Caco-2 (cell line): ENCODE results near the gene NGFR. TPM values are rescaled to one million over a fixed set of nuclear protein-coding genes. Genes with fewer than 3 reads are reported as not detected.
"Not testable (repeated sequence)": the region's sequence is repeated elsewhere in the genome, so short reads cannot be mapped to it uniquely, and the experiment has no call there.

Experiments used
- BruUV-seq: library from RNA; stranded (reverse); fragments of 400-500 nt; replicated peaks from 2 replicates; lab custom pipeline; 2021; lab: Mats Ljungman, UMichigan
- CTCF ChIA-PET: fragments of 300-600 bp; sonication (Branson Sonifier 250); formaldehyde crosslinking; loops from one replicate; lab custom pipeline; 2022; ENCODE audit warnings: antibody characterized with exemption; lab: Charles Lee
- POLR2A ChIA-PET: fragments of 300-600 bp; sonication (Branson Sonifier 250); formaldehyde crosslinking; loops from one replicate; lab custom pipeline; 2022; ENCODE audit warnings: antibody characterized with exemption; lab: Charles Lee
- DNase-seq, 2 experiments: peaks; one replicate each; pipeline versions ENCODE4 v3.0.0 to v3.0.0-alpha.2; 2020 to 2022
- H3K27me3 ChIP-seq: replicated peaks from 2 replicates; pipeline ENCODE4 v1.6.0; 2011; ENCODE audit warnings: low read length; ENCODE audit not compliant: control insufficient read depth, insufficient read depth
- H3K36me3 ChIP-seq: 2 replicates; pipeline ENCODE4 v1.5.1; 2011; ENCODE audit warnings: low read length; ENCODE audit not compliant: control insufficient read depth, insufficient read depth
- H3K4me1 ChIP-seq: fragments of 250-450 bp; sonication (Bioruptor Pico); 2 replicates; pipeline ENCODE4 v1.5.1; 2020; ENCODE audit warnings: mild to moderate bottlenecking
- H3K4me3 ChIP-seq: 2 replicates; pipeline ENCODE4 v1.5.1; 2011; ENCODE audit warnings: low read depth, mild to moderate bottlenecking, control low read depth, low read length
- H3K9me3 ChIP-seq: fragments of 250-450 bp; sonication (Bioruptor Pico); 2 replicates; pipeline ENCODE4 v1.5.1; 2020; ENCODE audit warnings: mild to moderate bottlenecking, moderate library complexity
- H3K27ac Mint-ChIP-seq: one replicate; pipeline ENCODE4 v1.8.0; 2022; ENCODE audit warnings: mixed read lengths; ENCODE audit not compliant: unreplicated experiment
- H3K27me3 Mint-ChIP-seq: one replicate; pipeline ENCODE4 v1.8.0; 2022; ENCODE audit warnings: mixed read lengths; ENCODE audit not compliant: insufficient read depth, unreplicated experiment
- H3K36me3 Mint-ChIP-seq: one replicate; pipeline ENCODE4 v1.8.0; 2022; ENCODE audit warnings: mild to moderate bottlenecking, mixed read lengths; ENCODE audit not compliant: insufficient read depth, unreplicated experiment
- H3K4me1 Mint-ChIP-seq: one replicate; pipeline ENCODE4 v1.8.0; 2022; ENCODE audit warnings: low read depth, mixed read lengths; ENCODE audit not compliant: unreplicated experiment
- H3K4me3 Mint-ChIP-seq: one replicate; pipeline ENCODE4 v1.8.0; 2022; ENCODE audit warnings: mild to moderate bottlenecking, moderate library complexity, mixed read lengths; ENCODE audit not compliant: unreplicated experiment
- H3K9me3 Mint-ChIP-seq: one replicate; pipeline ENCODE4 v1.8.0; 2022; ENCODE audit warnings: mixed read lengths; ENCODE audit not compliant: unreplicated experiment
- CTCF ChIP-seq, 2 experiments: fragments of 200-600 bp in 1 of 2; IDR thresholded peaks; 1 replicate in 1 of 2; 2 replicates in 1 of 2; pipeline versions ENCODE4 v1.5.1 to v1.8.0; 2011 to 2022; ENCODE audit warnings: antibody characterized with exemption in 1 of 2, control low read depth in 1 of 2, inconsistent platforms in 1 of 2, low read depth in 1 of 2, low read length in 1 of 2, mild to moderate bottlenecking in 1 of 2, moderate library complexity in 1 of 2; ENCODE audit not compliant: insufficient read depth in 1 of 2, severe bottlenecking in 1 of 2, unreplicated experiment in 1 of 2
- intact Hi-C: fragments of 100-400 bp; cut with micrococcal nuclease; formaldehyde crosslinking; loops from one replicate; pipeline ENCODE4 v1.10.0; 2022; ENCODE audit not compliant: unreplicated experiment
- total RNA-seq: library from RNA; stranded (reverse); gene quantifications from 2 replicates; pipeline ENCODE4 v1.2.3, GENCODE V29; 2022

Gene NGFR
- total RNA-seq, 1 experiment from 2014 or later = 1.6 TPM

- intact Hi-C loops = no loop called here
- no TSS peak for BruUV-seq
- Mint-ChIP-seq H3K4me1 (peaks cover 7% of the 10 kb centered on the region), H3K4me3 (no peak overlapping the region), H3K9me3 (no peaks in the 10 kb centered on the region), H3K27ac (no peak overlapping the region), H3K27me3 (peaks cover 37% of the 10 kb centered on the region), H3K36me3 (no peaks in the 10 kb centered on the region)
- TF ChIP-seq CTCF (IDR thresholded peaks at IDR 0.05; ENCODE audit: insufficient read depth in 1 of 2, low read depth in 1 of 2, low read length in 1 of 2, severe bottlenecking in 1 of 2, unreplicated experiment in 1 of 2) = no peak
- no peaks in the 10 kb centered on the region for H3K36me3 ChIP-seq
- POLR2A ChIA-PET = no interaction called here
- H3K4me3 ChIP-seq = no peak overlapping the region
- DNase-seq = no peak
- no peaks in the 10 kb centered on the region for H3K9me3 ChIP-seq
- H3K27me3 ChIP-seq = peaks cover 18% of the 10 kb centered on the region
- peaks cover 13% of the 10 kb centered on the region for H3K4me1 ChIP-seq
- CTCF ChIA-PET = interaction anchor here (1.1 to 1.8 kb wide), 5 partner anchors 15 to 66 kb away, joined by 3 to 11 read pairs (median 3); no protein-coding TSS in a partner anchor
These were observed 6.4 kb downstream of the NGFR start for GRCh38 chr17:49501496-49501895.

GRCh38 chr17:49502254-49502653, 7.2 kb downstream of the NGFR start:
- intact Hi-C loops = no loop called here
- peaks cover 6% of the 10 kb centered on the region for H3K4me1 Mint-ChIP-seq
- H3K4me3 Mint-ChIP-seq = no peak overlapping the region
- peaks cover 33% of the 10 kb centered on the region for H3K27me3 Mint-ChIP-seq
- H3K27ac Mint-ChIP-seq = no peak overlapping the region
- TF ChIP-seq CTCF (IDR thresholded peaks at IDR 0.05; ENCODE audit: insufficient read depth in 1 of 2, low read depth in 1 of 2, low read length in 1 of 2, severe bottlenecking in 1 of 2, unreplicated experiment in 1 of 2) = no peak
- H3K9me3 ChIP-seq = no peaks in the 10 kb centered on the region
- no peak overlapping the region for H3K4me3 ChIP-seq
- no TSS peak for BruUV-seq
- H3K9me3 Mint-ChIP-seq = no peaks in the 10 kb centered on the region
- H3K27me3 ChIP-seq = peaks cover 12% of the 10 kb centered on the region
- no peak for DNase-seq
- H3K4me1 ChIP-seq = peaks cover 6% of the 10 kb centered on the region
- no peaks in the 10 kb centered on the region for H3K36me3 Mint-ChIP-seq
- ChIA-PET CTCF (interaction anchor here (1.1 to 1.8 kb wide), 5 partner anchors 14 to 66 kb away, joined by 3 to 11 read pairs (median 3); no protein-coding TSS in a partner anchor), POLR2A (no interaction called here)
- no peaks in the 10 kb centered on the region for H3K36me3 ChIP-seq

GRCh38 chr17:49502680-49503079, 7.6 kb downstream of the NGFR start:
- H3K9me3 ChIP-seq, H3K4me3 ChIP-seq, H3K4me1 ChIP-seq, DNase-seq, H3K4me3 Mint-ChIP-seq, H3K27ac Mint-ChIP-seq, H3K9me3 Mint-ChIP-seq, H3K36me3 Mint-ChIP-seq, intact Hi-C loops, BruUV-seq, POLR2A ChIA-PET, H3K4me1 Mint-ChIP-seq, H3K36me3 ChIP-seq, H3K27me3 ChIP-seq: not testable (repeated sequence)
- CTCF ChIA-PET = interaction anchor here (1.2 to 1.8 kb wide), 3 partner anchors 13 to 65 kb away, joined by 3 to 11 read pairs (median 4); no protein-coding TSS in a partner anchor
- peaks cover 29% of the 10 kb centered on the region for H3K27me3 Mint-ChIP-seq
